NCI-H510A (cell line): ENCODE results near the gene PRR33.
"Not testable (repeated sequence)": the region's sequence is repeated elsewhere in the genome, so short reads cannot be mapped to it uniquely, and the experiment has no call there.

ENCODE experiments used
- DNase-seq: peaks from one replicate; lab custom pipeline; 2025; lab: John Stamatoyannopoulos, UW

The PRR33 gene

GRCh38 chr11:1891831-1892115, at the start of gene PRR33:
PRR33 (minus strand) TSS chr11:1891895; CDS start chr11:1890584, 1,311 bp downstream.
- DNase-seq, result no peak

GRCh38 chr11:1939788-1940187, 48.1 kb upstream of the PRR33 start:
- not testable (repeated sequence) for DNase-seq

GRCh38 chr11:1939006-1939625, 47.4 kb upstream of the PRR33 start:
- DNase-seq, result no peak

- no peak for DNase-seq
Observed at GRCh38 chr11:1938343-1939005, 46.8 kb upstream of the PRR33 start.

GRCh38 chr11:1937616-1938342, 46.1 kb upstream of the PRR33 start:
- no peak for DNase-seq

GRCh38 chr11:1936781-1937615, 45.3 kb upstream of the PRR33 start:
- no peak for DNase-seq

GRCh38 chr11:1936072-1936780, 44.5 kb upstream of the PRR33 start:
- DNase-seq, result no peak

- no peak for DNase-seq
Observed at GRCh38 chr11:1935156-1936071, 43.7 kb upstream of the PRR33 start.

GRCh38 chr11:1934335-1935155, 42.9 kb upstream of the PRR33 start:
- no peak for DNase-seq

GRCh38 chr11:1933416-1934334, 42.0 kb upstream of the PRR33 start:
- no peak for DNase-seq

GRCh38 chr11:1932681-1933080, 41.0 kb upstream of the PRR33 start:
- no peak for DNase-seq

- DNase-seq, result no peak
Observed at GRCh38 chr11:1932105-1932480, 40.4 kb upstream of the PRR33 start.

- DNase-seq, result no peak
Observed at GRCh38 chr11:1931341-1932104, 39.8 kb upstream of the PRR33 start.

GRCh38 chr11:1930462-1930830, 38.8 kb upstream of the PRR33 start:
- DNase-seq, result no peak

GRCh38 chr11:1929621-1930461, 38.1 kb upstream of the PRR33 start:
- DNase-seq, result no peak

GRCh38 chr11:1928891-1929541, 37.3 kb upstream of the PRR33 start:
- no peak for DNase-seq

GRCh38 chr11:1928470-1928890, 36.8 kb upstream of the PRR33 start:
- DNase-seq, result no peak
